NT2/D1 (cell line): ENCODE measurements around the gene RBPMS2.

ENCODE experiments used
- SUZ12 ChIP-seq: IDR thresholded peaks from 2 replicates; pipeline ENCODE4 v1.6.1; 2011; ENCODE audit not compliant: insufficient read length, insufficient read depth; ENCODE audit errors: extremely low read depth
- YY1 ChIP-seq: IDR thresholded peaks from 2 replicates; pipeline ENCODE4 v1.6.1; 2011; ENCODE audit not compliant: insufficient read length, insufficient read depth
- ZNF274 ChIP-seq: IDR thresholded peaks from 2 replicates; pipeline ENCODE4 v1.6.1; 2011; ENCODE audit warnings: mild to moderate bottlenecking, low read depth, low read length

DNA sequence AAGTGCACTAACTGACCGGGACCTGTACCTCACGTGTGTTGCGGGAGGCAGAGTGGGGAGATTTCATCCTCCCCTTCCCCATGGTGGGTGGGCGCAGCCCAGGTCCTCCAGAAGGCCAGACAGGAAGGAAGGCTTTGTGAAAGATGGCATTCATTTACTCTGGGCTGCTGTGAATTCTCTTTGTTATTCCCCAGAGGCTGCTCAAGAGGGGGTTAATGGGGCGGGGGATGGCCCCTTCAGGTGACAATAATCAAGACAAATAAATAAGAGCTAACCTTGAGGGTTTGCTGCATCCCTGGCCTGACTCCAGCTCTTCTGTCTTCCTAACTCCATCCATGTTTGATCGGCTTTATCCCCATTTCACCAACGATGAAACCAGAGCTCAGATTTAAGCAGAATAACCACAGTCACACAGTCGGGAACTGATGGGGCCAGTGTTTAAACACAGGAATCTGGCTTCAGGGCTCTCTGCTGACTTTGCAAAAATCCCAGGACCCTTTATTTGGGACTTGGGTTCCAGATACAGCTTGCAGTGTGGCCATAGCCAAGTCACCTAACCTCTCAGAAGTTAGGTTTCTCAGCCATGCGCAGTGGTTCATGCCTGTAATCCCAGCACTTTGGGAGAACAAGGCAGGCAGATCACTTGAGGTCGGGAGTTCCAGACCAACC lies 33.5 kb upstream of the RBPMS2 start:
- TF ChIP-seq ZNF274 (no peak), YY1 (no peak), SUZ12 (no peak)
